HepG2 (cell line): ENCODE measurements around the gene MICAL3. TPM values are rescaled to one million over a fixed set of nuclear protein-coding genes. Genes with fewer than 3 reads are reported as not detected.

Experiments
- BHLHE40 ChIP-seq: IDR thresholded peaks from 2 replicates; pipeline ENCODE4 v1.6.1; 2011; ENCODE audit warnings: low read length, improper control_type of control experiment
- DNMT1 ChIP-seq: sonication (generic); formaldehyde crosslinking; IDR thresholded peaks from 2 replicates; pipeline ENCODE4 v1.5.1; 2020; ENCODE audit warnings: mild to moderate bottlenecking, missing genetic modification reagents
- E2F2 ChIP-seq: sonication (generic); formaldehyde crosslinking; IDR thresholded peaks from 2 replicates; pipeline ENCODE4 v1.4.0; 2020; ENCODE audit warnings: missing genetic modification reagents, borderline replicate concordance
- ELF3 ChIP-seq: IDR thresholded peaks from 2 replicates; pipeline ENCODE4 v1.6.1; 2016; ENCODE audit warnings: missing genetic modification reagents, missing compliant biosample characterization
- GATAD2A ChIP-seq: IDR thresholded peaks from 2 replicates; pipeline ENCODE4 v1.6.1; 2016
- GPBP1L1 ChIP-seq: sonication (generic); formaldehyde crosslinking; IDR thresholded peaks from 2 replicates; pipeline ENCODE4 v1.5.0; 2020; ENCODE audit warnings: mild to moderate bottlenecking, missing genetic modification reagents
- JUNB ChIP-seq: sonication (generic); formaldehyde crosslinking; IDR thresholded peaks from 2 replicates; pipeline ENCODE4 v1.8.0; 2022; ENCODE audit warnings: missing genetic modification reagents, mild to moderate bottlenecking, borderline replicate concordance
- LBX2 ChIP-seq: sonication (generic); formaldehyde crosslinking; IDR thresholded peaks from 2 replicates; pipeline ENCODE4 v1.5.0; 2020; ENCODE audit warnings: missing genetic modification reagents, mild to moderate bottlenecking, borderline replicate concordance
- NCOA1 ChIP-seq: sonication (generic); formaldehyde crosslinking; IDR thresholded peaks from 2 replicates; pipeline ENCODE4 v1.9.0; 2021; ENCODE audit warnings: missing genetic modification reagents
- NR3C1 ChIP-seq: sonication (generic); formaldehyde crosslinking; IDR thresholded peaks from 2 replicates; pipeline ENCODE4 v1.4.0; 2020; ENCODE audit warnings: missing genetic modification reagents
- RAD21 ChIP-seq: fragments of 450-650 bp; formaldehyde crosslinking; IDR thresholded peaks from 2 replicates; pipeline ENCODE4 v1.5.0; 2020; ENCODE audit warnings: mild to moderate bottlenecking
- RELA ChIP-seq: sonication (generic); formaldehyde crosslinking; IDR thresholded peaks from 2 replicates; pipeline ENCODE4 v1.4.0; 2020; ENCODE audit warnings: missing genetic modification reagents
- SIX4 ChIP-seq: sonication (generic); formaldehyde crosslinking; IDR thresholded peaks from 2 replicates; pipeline ENCODE4 v1.4.0; 2020; ENCODE audit warnings: missing genetic modification reagents
- SRY ChIP-seq: sonication (generic); formaldehyde crosslinking; IDR thresholded peaks from 2 replicates; pipeline ENCODE4 v1.8.0; 2022; ENCODE audit warnings: mild to moderate bottlenecking, missing genetic modification reagents
- TBX3 ChIP-seq: fragments of 450-650 bp; IDR thresholded peaks from 2 replicates; pipeline ENCODE4 v1.6.1; 2017; ENCODE audit warnings: antibody characterized with exemption, mild to moderate bottlenecking, inconsistent platforms, borderline replicate concordance
- TERF1 ChIP-seq: sonication (generic); formaldehyde crosslinking; IDR thresholded peaks from 2 replicates; pipeline ENCODE4 v1.8.0; 2022; ENCODE audit warnings: mild to moderate bottlenecking, missing genetic modification reagents, moderate library complexity
- TGIF2 ChIP-seq: IDR thresholded peaks from 2 replicates; pipeline ENCODE4 v1.6.1; 2016; ENCODE audit warnings: control low read depth, missing compliant biosample characterization
- ZC3H13 ChIP-seq: sonication (generic); formaldehyde crosslinking; IDR thresholded peaks from 2 replicates; pipeline ENCODE4 v1.8.1; 2023; ENCODE audit warnings: mild to moderate bottlenecking, missing genetic modification reagents, moderate library complexity
- ZFP37 ChIP-seq: sonication (generic); formaldehyde crosslinking; IDR thresholded peaks from 2 replicates; pipeline ENCODE4 v1.4.0; 2020; ENCODE audit warnings: missing genetic modification reagents, borderline replicate concordance
- ZNF121 ChIP-seq: sonication (generic); formaldehyde crosslinking; IDR thresholded peaks from 2 replicates; pipeline ENCODE4 v1.5.0; 2020; ENCODE audit warnings: mild to moderate bottlenecking, missing genetic modification reagents
- ZNF143 ChIP-seq: sonication (generic); formaldehyde crosslinking; IDR thresholded peaks from 2 replicates; pipeline ENCODE4 v1.4.0; 2020; ENCODE audit warnings: missing genetic modification reagents
- ZNF225 ChIP-seq: sonication (generic); formaldehyde crosslinking; IDR thresholded peaks from 2 replicates; pipeline ENCODE4 v1.4.0; 2020; ENCODE audit warnings: mild to moderate bottlenecking, missing genetic modification reagents
- ZNF737 ChIP-seq: sonication (generic); formaldehyde crosslinking; IDR thresholded peaks from 2 replicates; pipeline ENCODE4 v1.5.0; 2020; ENCODE audit warnings: missing genetic modification reagents, mild to moderate bottlenecking, borderline replicate concordance
- ZSCAN29 ChIP-seq: sonication (generic); formaldehyde crosslinking; conservative IDR thresholded peaks from 2 replicates; pipeline ENCODE4 v1.4.0; 2020; ENCODE audit warnings: mild to moderate bottlenecking, missing genetic modification reagents
- polyA plus RNA-seq, 8 experiments: library from polyadenylated mRNA; depleted of rRNA in 3 of 8; stranded (reverse) in 7 of 8; unstranded in 1 of 8; fragments of >200 nt; fragmentation: Illumina TruSeq in 4 of 8; extraction: Trizol in 4 of 8; gene quantifications; 2 replicates each; pipeline versions ENCODE4 v1.2.1 to v1.2.3, GENCODE V29; 2011 to 2016; ENCODE audit warnings: low read depth in 4 of 8, missing spikeins in 1 of 8, mixed read lengths in 1 of 8; ENCODE audit not compliant: insufficient read depth in 1 of 8
- total RNA-seq, 5 experiments: library from RNA; depleted of rRNA; stranded (reverse); fragments of >200 nt; fragmentation: Illumina TruSeq; extraction: Trizol; gene quantifications; 2 replicates each; pipeline ENCODE4 v1.2.3, GENCODE V29; 2016; ENCODE audit warnings: low read depth in 1 of 5
- TF ChIP-seq, protein P1 (sequence below): sonication (generic); formaldehyde crosslinking; IDR thresholded peaks from 2 replicates; pipeline ENCODE4 v1.4.0; 2020; ENCODE audit warnings: missing genetic modification reagents
- TF ChIP-seq, protein P2 (sequence below): IDR thresholded peaks from 2 replicates; pipeline ENCODE4 v1.6.1; 2016; ENCODE audit warnings: low read depth, borderline replicate concordance

MICAL3 gene
- total and polyA plus RNA-seq, 2 of the 13 experiments (the other 11 are each of a cell fraction or from before 2014, with no cell fraction given) = 5.3 to 12.5 TPM

- TF ChIP-seq ELF3 (CRISPR knock-in tag) (peak; percentile 80), ZFP37 (CRISPR knock-in tag) (no peak), TERF1 (CRISPR knock-in tag) (no peak), DNMT1 (CRISPR knock-in tag) (no peak), RAD21 (CRISPR knock-in tag) (no peak), RELA (CRISPR knock-in tag) (no peak), GPBP1L1 (CRISPR knock-in tag) (no peak), NR3C1 (CRISPR knock-in tag) (no peak), ZNF121 (CRISPR knock-in tag) (no peak), ZNF143 (CRISPR knock-in tag) (no peak), ZSCAN29 (CRISPR knock-in tag) (no peak; the same call in 1 of the 2 replicates), LBX2 (CRISPR knock-in tag) (no peak), ZNF225 (CRISPR knock-in tag) (no peak), BHLHE40 (no peak), TGIF2 (no peak), ZC3H13 (no peak), JUNB (no peak), E2F2 (CRISPR knock-in tag) (no peak), SIX4 (CRISPR knock-in tag) (peak; percentile 99), ZNF737 (CRISPR knock-in tag) (no peak), GATAD2A (CRISPR knock-in tag) (peak; percentile 87), NCOA1 (CRISPR knock-in tag) (0 out of 2 replicates have a peak, but pooled peaks have one; percentile 13), TBX3 (no peak), SRY (CRISPR knock-in tag) (no peak)
- TF ChIP-seq, protein P1, sequence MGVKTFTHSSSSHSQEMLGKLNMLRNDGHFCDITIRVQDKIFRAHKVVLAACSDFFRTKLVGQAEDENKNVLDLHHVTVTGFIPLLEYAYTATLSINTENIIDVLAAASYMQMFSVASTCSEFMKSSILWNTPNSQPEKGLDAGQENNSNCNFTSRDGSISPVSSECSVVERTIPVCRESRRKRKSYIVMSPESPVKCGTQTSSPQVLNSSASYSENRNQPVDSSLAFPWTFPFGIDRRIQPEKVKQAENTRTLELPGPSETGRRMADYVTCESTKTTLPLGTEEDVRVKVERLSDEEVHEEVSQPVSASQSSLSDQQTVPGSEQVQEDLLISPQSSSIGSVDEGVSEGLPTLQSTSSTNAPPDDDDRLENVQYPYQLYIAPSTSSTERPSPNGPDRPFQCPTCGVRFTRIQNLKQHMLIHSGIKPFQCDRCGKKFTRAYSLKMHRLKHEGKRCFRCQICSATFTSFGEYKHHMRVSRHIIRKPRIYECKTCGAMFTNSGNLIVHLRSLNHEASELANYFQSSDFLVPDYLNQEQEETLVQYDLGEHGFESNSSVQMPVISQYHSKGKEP = no peak
- TF ChIP-seq, protein P2, sequence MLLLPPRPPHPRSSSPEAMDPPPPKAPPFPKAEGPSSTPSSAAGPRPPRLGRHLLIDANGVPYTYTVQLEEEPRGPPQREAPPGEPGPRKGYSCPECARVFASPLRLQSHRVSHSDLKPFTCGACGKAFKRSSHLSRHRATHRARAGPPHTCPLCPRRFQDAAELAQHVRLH (CRISPR knock-in tag) = no peak
Measured at GRCh38 chr22:17972385-17973191, 51.8 kb downstream of the MICAL3 start (continued).
